ENCODE data around the gene PTPN11.

GRCh38 chr12:112557951-112558630 is 139.3 kb downstream of the PTPN11 start:
- TF ChIP-seq CTCF (IDR thresholded peaks at IDR 0.05), result no peak
- no peak for TF ChIP-seq POLR2A (IDR thresholded peaks at IDR 0.05)
